Keratinocyte (primary cell): ENCODE data around the gene CCR9.

Experiments
- CTCF ChIP-seq, 3 experiments: IDR thresholded peaks in 1 of 3; conservative IDR thresholded peaks in 1 of 3; optimal IDR thresholded peaks in 1 of 3; 2 replicates in 2 of 3; 3 replicates in 1 of 3; pipeline versions ENCODE3 to v1.5.1; 2011; ENCODE audit warnings: low read length in 3 of 3, mild to moderate bottlenecking in 3 of 3, moderate library complexity in 2 of 3, control low read depth in 1 of 3, inconsistent platforms in 1 of 3; ENCODE audit not compliant: insufficient read depth in 2 of 3; ENCODE audit errors: extremely low read depth in 1 of 3
- EZH2 ChIP-seq: IDR thresholded peaks from one replicate; pipeline ENCODE4 v1.6.1; 2012; ENCODE audit warnings: inconsistent platforms, mild to moderate bottlenecking, low read length, moderate library complexity

GRCh38 chr3:45873638-45874037, 12.7 kb upstream of the CCR9 start:
- TF ChIP-seq CTCF (optimal IDR thresholded peaks at IDR 0.05 in 1 of 3, IDR thresholded peaks at IDR 0.05 in 1 of 3, conservative IDR thresholded peaks at IDR 0.05 in 1 of 3; ENCODE audit: extremely low read depth in 1 of 3, insufficient read depth in 2 of 3, low read length in 3 of 3) (no peak), EZH2 (no peak)
